H9 (cell line): ENCODE measurements around the gene ZNF407. TPM values are rescaled to one million over a fixed set of nuclear protein-coding genes. Genes with fewer than 3 reads are reported as not detected.

Source experiments
- DNase-seq: peaks from one replicate; pipeline ENCODE4 v3.0.0-alpha.2; 2017
- H2AFZ ChIP-seq: one replicate; pipeline ENCODE4 v1.6.1; 2013; ENCODE audit warnings: mild to moderate bottlenecking, low read length, control low read depth, moderate library complexity
- H2AK5ac ChIP-seq: 2 replicates; pipeline ENCODE4 v1.6.1; 2013; ENCODE audit warnings: low read length, control low read depth, mixed read lengths; ENCODE audit not compliant: insufficient read length
- H2BK120ac ChIP-seq: one replicate; pipeline ENCODE4 v1.6.1; 2013; ENCODE audit warnings: low read depth, mild to moderate bottlenecking, low read length, control low read depth, inconsistent platforms; ENCODE audit not compliant: poor library complexity, severe bottlenecking
- H2BK12ac ChIP-seq: 2 replicates; pipeline ENCODE4 v1.6.1; 2013; ENCODE audit warnings: low read length, control low read depth, mixed read lengths, low read depth; ENCODE audit not compliant: insufficient read length
- H2BK15ac ChIP-seq: 2 replicates; pipeline ENCODE4 v1.6.1; 2013; ENCODE audit warnings: low read depth, low read length, control low read depth
- H2BK20ac ChIP-seq: one replicate; pipeline ENCODE4 v1.6.1; 2013; ENCODE audit warnings: low read depth, mild to moderate bottlenecking, low read length, control low read depth, inconsistent platforms; ENCODE audit not compliant: poor library complexity, severe bottlenecking
- H2BK5ac ChIP-seq: 2 replicates; pipeline ENCODE4 v1.6.1; 2013; ENCODE audit warnings: low read length, control low read depth, mixed read lengths; ENCODE audit not compliant: insufficient read length
- H3K14ac ChIP-seq: 2 replicates; pipeline ENCODE4 v1.6.1; 2013; ENCODE audit warnings: low read length, control low read depth; ENCODE audit not compliant: insufficient read depth
- H3K18ac ChIP-seq: 2 replicates; pipeline ENCODE4 v1.6.1; 2013; ENCODE audit warnings: low read depth, mild to moderate bottlenecking, mixed read lengths, low read length, control low read depth; ENCODE audit not compliant: insufficient read length
- H3K23ac ChIP-seq: 2 replicates; pipeline ENCODE4 v1.6.1; 2013; ENCODE audit warnings: low read length, control low read depth, mixed read lengths, low read depth; ENCODE audit not compliant: insufficient read length
- H3K23me2 ChIP-seq: 2 replicates; pipeline ENCODE4 v1.6.1; 2013; ENCODE audit warnings: low read depth, mild to moderate bottlenecking, mixed read lengths, low read length, control low read depth; ENCODE audit not compliant: insufficient read length, poor library complexity, severe bottlenecking
- H3K27ac ChIP-seq: 2 replicates; pipeline ENCODE4 v1.5.1; 2013; ENCODE audit warnings: low read length, control low read depth, mixed read lengths, low read depth; ENCODE audit not compliant: insufficient read length
- H3K27me3 ChIP-seq: 2 replicates; pipeline ENCODE4 v1.6.1; 2013; ENCODE audit warnings: low read length, control low read depth, inconsistent platforms; ENCODE audit not compliant: insufficient read depth
- H3K4ac ChIP-seq: 2 replicates; pipeline ENCODE4 v1.6.1; 2013; ENCODE audit warnings: low read depth, mild to moderate bottlenecking, control low read depth, inconsistent platforms, low read length, moderate library complexity
- H3K4me1 ChIP-seq: 2 replicates; pipeline ENCODE4 v1.6.1; 2013; ENCODE audit warnings: low read length, control low read depth, inconsistent platforms; ENCODE audit not compliant: insufficient read depth
- H3K4me2 ChIP-seq: 2 replicates; pipeline ENCODE4 v1.6.1; 2013; ENCODE audit warnings: low read length, control low read depth, mixed read lengths; ENCODE audit not compliant: insufficient read length, insufficient read depth
- H3K56ac ChIP-seq: 2 replicates; pipeline ENCODE4 v1.6.1; 2013; ENCODE audit warnings: low read depth, mild to moderate bottlenecking, mixed read lengths, low read length, control low read depth; ENCODE audit not compliant: insufficient read length
- H3K79me1 ChIP-seq: 2 replicates; pipeline ENCODE4 v1.6.1; 2013; ENCODE audit warnings: low read depth, mild to moderate bottlenecking, moderate library complexity, low read length, control low read depth, inconsistent platforms; ENCODE audit not compliant: insufficient read depth, poor library complexity, severe bottlenecking
- H3K79me2 ChIP-seq: 2 replicates; pipeline ENCODE4 v1.6.1; 2013; ENCODE audit warnings: low read length, control low read depth, inconsistent platforms; ENCODE audit not compliant: insufficient read depth
- H3K9ac ChIP-seq: 2 replicates; pipeline ENCODE4 v1.6.1; 2013; ENCODE audit warnings: low read length, control low read depth, mixed read lengths; ENCODE audit not compliant: insufficient read length; ENCODE audit errors: extremely low read depth
- H3K9me3 ChIP-seq: one replicate; pipeline ENCODE4 v1.6.1; 2013; ENCODE audit warnings: low read depth, low read length, inconsistent platforms; ENCODE audit not compliant: control insufficient read depth
- H3T11ph ChIP-seq: one replicate; pipeline ENCODE4 v1.6.1; 2013; ENCODE audit warnings: mild to moderate bottlenecking, low read length, control low read depth, inconsistent platforms
- H4K20me1 ChIP-seq: one replicate; pipeline ENCODE4 v1.6.1; 2013; ENCODE audit not compliant: control insufficient read depth, insufficient read length, insufficient read depth
- H4K5ac ChIP-seq: 2 replicates; pipeline ENCODE4 v1.6.1; 2013; ENCODE audit warnings: low read depth, mild to moderate bottlenecking, mixed read lengths, low read length, control low read depth; ENCODE audit not compliant: insufficient read length
- H4K8ac ChIP-seq: replicated peaks from 2 replicates; pipeline ENCODE4 v1.6.1; 2013; ENCODE audit warnings: low read length, control low read depth, mixed read lengths, low read depth; ENCODE audit not compliant: insufficient read length
- H4K91ac ChIP-seq: 2 replicates; pipeline ENCODE4 v1.6.1; 2013; ENCODE audit warnings: low read depth, mild to moderate bottlenecking, moderate library complexity, mixed read lengths, low read length, control low read depth; ENCODE audit not compliant: insufficient read length
- H3K27ac Mint-ChIP-seq, 3 experiments: 2 replicates in 2 of 3; 3 replicates in 1 of 3; pipeline ENCODE4 v1.8.0; 2020 to 2021; ENCODE audit warnings: mixed read lengths in 3 of 3, mild to moderate bottlenecking in 1 of 3, moderate library complexity in 1 of 3
- H3K27me3 Mint-ChIP-seq: 2 replicates; pipeline ENCODE4 v1.8.0; 2021; ENCODE audit warnings: low read depth, mild to moderate bottlenecking, moderate library complexity, mixed read lengths
- H3K36me3 Mint-ChIP-seq, 3 experiments: 2 replicates in 2 of 3; 3 replicates in 1 of 3; pipeline ENCODE4 v1.8.0; 2020 to 2021; ENCODE audit warnings: low read depth in 3 of 3, mixed read lengths in 3 of 3; ENCODE audit not compliant: insufficient read depth in 1 of 3
- H3K4me1 Mint-ChIP-seq, 2 experiments: 2 replicates each; pipeline ENCODE4 v1.8.0; 2020; ENCODE audit warnings: mixed read lengths in 2 of 2
- H3K4me3 Mint-ChIP-seq, 2 experiments: 2 replicates in 1 of 2; 3 replicates in 1 of 2; pipeline ENCODE4 v1.8.0; 2020 to 2021; ENCODE audit warnings: mild to moderate bottlenecking in 2 of 2, mixed read lengths in 2 of 2, moderate library complexity in 1 of 2
- H3K9me3 Mint-ChIP-seq, 2 experiments: 2 replicates in 1 of 2; 3 replicates in 1 of 2; pipeline ENCODE4 v1.8.0; 2020; ENCODE audit warnings: mild to moderate bottlenecking in 2 of 2, mixed read lengths in 2 of 2, moderate library complexity in 1 of 2
- CTCF ChIP-seq: fragments of 200-600 bp; sonication (generic); conservative IDR thresholded peaks from 3 replicates; pipeline ENCODE4 v1.8.0; 2021; ENCODE audit warnings: antibody characterized with exemption, mild to moderate bottlenecking
- WGBS: extraction: QIAGEN DNeasy Blood & Tissue Kit; methylation state at CpG from one replicate; pipeline ENCODE4 v1.1.7; 2013; ENCODE audit warnings: missing lambda C conversion rate, low lambda C conversion rate, mixed read lengths; ENCODE audit not compliant: insufficient read length; ENCODE audit errors: extremely low coverage; 5-methylcytosine and 5-hydroxymethylcytosine counted together
- total RNA-seq: library from RNA; stranded (reverse); gene quantifications from 2 replicates; pipeline ENCODE4 v1.2.1, GENCODE V29; 2021

Gene ZNF407
- total RNA-seq, 1 experiment from 2014 or later = 8.7 TPM

- Mint-ChIP-seq H3K4me1 (peaks cover 3 to 5% of the 10 kb centered on the region in 2 experiments; a peak in 3 of 4 replicates), H3K9me3 (no peaks in the 10 kb centered on the region), H3K27ac (no peak overlapping the region), H3K27me3 (peaks cover 26% of the 10 kb centered on the region), H3K36me3 (peaks cover 0 to 28% (median 14%) of the 10 kb centered on the region in 3 experiments; a peak in 6 of 7 replicates), H3K4me3 (no peak overlapping the region)
- H3K18ac ChIP-seq = no peak overlapping the region
- no peak overlapping the region for H3K56ac ChIP-seq
- H3T11ph ChIP-seq = no peak overlapping the region
- no peaks in the 10 kb centered on the region for H3K23me2 ChIP-seq
- no peaks in the 10 kb centered on the region for H3K4me1 ChIP-seq
- H3K27ac ChIP-seq = no peak overlapping the region
- H3K79me2 ChIP-seq = no peaks in the 10 kb centered on the region
- no peaks in the 10 kb centered on the region for H3K9me3 ChIP-seq
- TF ChIP-seq CTCF = no peak
- DNase-seq = no peak
- no peak overlapping the region for H2BK15ac ChIP-seq
- no CpG with 5 or more reads among the region's 1 CpG for WGBS
- H3K14ac ChIP-seq = no peak overlapping the region
- H2BK5ac ChIP-seq = no peak overlapping the region
- no peak overlapping the region for H3K23ac ChIP-seq
- H2BK20ac ChIP-seq = no peak overlapping the region
- H2AK5ac ChIP-seq = no peak overlapping the region
- H3K4me2 ChIP-seq = no peak overlapping the region
- no peaks in the 10 kb centered on the region for H4K20me1 ChIP-seq
- H3K9ac ChIP-seq = no peak overlapping the region
- H3K27me3 ChIP-seq = no peaks in the 10 kb centered on the region
- H4K91ac ChIP-seq = no peak overlapping the region
- no peaks in the 10 kb centered on the region for H3K79me1 ChIP-seq
- H2BK12ac ChIP-seq = no peak overlapping the region
- H4K5ac ChIP-seq = no peak overlapping the region
- no peak overlapping the region for H4K8ac ChIP-seq
- H3K4ac ChIP-seq = no peak overlapping the region
- H2AFZ ChIP-seq = no peak overlapping the region
- no peak overlapping the region for H2BK120ac ChIP-seq
Observed at GRCh38 chr18:74590671-74591070, 7.0 kb upstream of the ZNF407 start.
